Parathyroid adenoma (tissue), 2 donors: ENCODE data around the gene LSMEM2.

Experiments used
- H2AFZ ChIP-seq: fragments of 300-600 bp; sonication (generic); one replicate; pipeline ENCODE4 v1.7.0; 2017; ENCODE audit warnings: antibody characterized with exemption, mild to moderate bottlenecking
- H3K27ac ChIP-seq: fragments of 300-600 bp; sonication (generic); one replicate; pipeline ENCODE4 v1.7.0; 2017
- H3K27me3 ChIP-seq: fragments of 300-600 bp; sonication (generic); one replicate; pipeline ENCODE4 v1.7.0; 2017; ENCODE audit warnings: low read length; ENCODE audit not compliant: control insufficient read depth, insufficient read depth
- H3K36me3 ChIP-seq: fragments of 300-600 bp; sonication (generic); one replicate; pipeline ENCODE4 v1.7.0; 2017; ENCODE audit warnings: low read length; ENCODE audit not compliant: control insufficient read depth, insufficient read depth
- H3K4me1 ChIP-seq: fragments of 300-600 bp; sonication (generic); one replicate; pipeline ENCODE4 v1.7.0; 2017; ENCODE audit warnings: control low read depth
- H3K4me2 ChIP-seq: fragments of 300-600 bp; sonication (generic); one replicate; pipeline ENCODE4 v1.7.0; 2017; ENCODE audit warnings: low read length
- H3K4me3 ChIP-seq: fragments of 300-600 bp; sonication (generic); one replicate; pipeline ENCODE4 v1.7.0; 2017; ENCODE audit warnings: low read depth, low read length
- H3K79me2 ChIP-seq: fragments of 300-600 bp; sonication (generic); one replicate; pipeline ENCODE4 v1.7.0; 2017; ENCODE audit warnings: control low read depth
- H3K9ac ChIP-seq: fragments of 300-600 bp; sonication (generic); one replicate; pipeline ENCODE4 v1.7.0; 2017; ENCODE audit warnings: mild to moderate bottlenecking
- H3K9me3 ChIP-seq: fragments of 300-600 bp; sonication (generic); one replicate; pipeline ENCODE4 v1.7.0; 2017; ENCODE audit warnings: low read length; ENCODE audit not compliant: control insufficient read depth
- CTCF ChIP-seq: fragments of 300-600 bp; sonication (generic); IDR thresholded peaks from one replicate; pipeline ENCODE4 v1.7.0; 2017; ENCODE audit warnings: antibody characterized with exemption, mild to moderate bottlenecking
- donor health status: primary hyperparathyroidism.

The LSMEM2 gene

GRCh38 chr3:50316657-50317242 lies 37.9 kb downstream of the LSMEM2 start:
- no peak overlapping the region for H3K9ac ChIP-seq
- no peaks in the 10 kb centered on the region for H3K27me3 ChIP-seq
- no peak for TF ChIP-seq CTCF
- H3K4me1 ChIP-seq = peaks cover 28% of the 10 kb centered on the region
- H3K4me3 ChIP-seq = no peak overlapping the region
- peaks cover 7% of the 10 kb centered on the region for H3K79me2 ChIP-seq
- no peaks in the 10 kb centered on the region for H3K36me3 ChIP-seq
- H3K9me3 ChIP-seq = no peaks in the 10 kb centered on the region
- H3K4me2 ChIP-seq = no peak overlapping the region
- H2AFZ ChIP-seq = no peak overlapping the region
- peak overlapping the region; percentile 51 for H3K27ac ChIP-seq

GRCh38 chr3:50317300-50317699 lies 38.4 kb downstream of the LSMEM2 start:
- Histone ChIP-seq H3K4me1 (peaks cover 33% of the 10 kb centered on the region), H3K79me2 (peaks cover 7% of the 10 kb centered on the region), H3K27ac (peak overlapping the region; percentile 51), H2AFZ (no peak overlapping the region), H3K9me3 (no peaks in the 10 kb centered on the region), H3K36me3 (no peaks in the 10 kb centered on the region), H3K4me2 (no peak overlapping the region), H3K27me3 (no peaks in the 10 kb centered on the region), H3K9ac (no peak overlapping the region), H3K4me3 (no peak overlapping the region)
- TF ChIP-seq CTCF = no peak

- H3K9me3 ChIP-seq = no peaks in the 10 kb centered on the region
- no peak overlapping the region for H3K4me2 ChIP-seq
- no peak for TF ChIP-seq CTCF
- H3K27ac ChIP-seq = no peak overlapping the region
- H3K9ac ChIP-seq = no peak overlapping the region
- no peak overlapping the region for H2AFZ ChIP-seq
- no peaks in the 10 kb centered on the region for H3K36me3 ChIP-seq
- H3K4me1 ChIP-seq = peaks cover 33% of the 10 kb centered on the region
- no peak overlapping the region for H3K4me3 ChIP-seq
- no peaks in the 10 kb centered on the region for H3K27me3 ChIP-seq
- H3K79me2 ChIP-seq = peaks cover 7% of the 10 kb centered on the region
Observed at GRCh38 chr3:50318163-50318562, 39.3 kb downstream of the LSMEM2 start.

- Histone ChIP-seq H3K79me2 (peaks cover 7% of the 10 kb centered on the region), H3K27me3 (no peaks in the 10 kb centered on the region), H3K9ac (no peak overlapping the region), H3K36me3 (no peaks in the 10 kb centered on the region), H3K4me3 (no peak overlapping the region), H2AFZ (no peak overlapping the region), H3K4me1 (peaks cover 32% of the 10 kb centered on the region), H3K27ac (no peak overlapping the region), H3K9me3 (no peaks in the 10 kb centered on the region), H3K4me2 (no peak overlapping the region)
- TF ChIP-seq CTCF = no peak
Observed at GRCh38 chr3:50318615-50319014, 39.7 kb downstream of the LSMEM2 start.

GRCh38 chr3:50319181-50319893 lies 40.5 kb downstream of the LSMEM2 start:
- no peaks in the 10 kb centered on the region for H3K9me3 ChIP-seq
- H3K27ac ChIP-seq = no peak overlapping the region
- peak overlapping the region; percentile 97 for H3K4me2 ChIP-seq
- H3K36me3 ChIP-seq = no peaks in the 10 kb centered on the region
- H3K9ac ChIP-seq = no peak overlapping the region
- H3K27me3 ChIP-seq = no peaks in the 10 kb centered on the region
- no peak overlapping the region for H3K4me3 ChIP-seq
- no peak for TF ChIP-seq CTCF
- H2AFZ ChIP-seq = no peak overlapping the region
- peaks cover 28% of the 10 kb centered on the region for H3K4me1 ChIP-seq
- peaks cover 7% of the 10 kb centered on the region for H3K79me2 ChIP-seq
